ENCODE measurements around the gene PDGFRB.
A peak's percentile ranks its signal among the peaks of the same experiment; 100 is the strongest.

PDGFRB gene

GRCh38 chr5:150113047-150113744 is 42.4 kb downstream of the PDGFRB start:
- peak in 2 of 4 experiments; percentile 38 to 52 for DNase-seq

- DNase-seq, result peak; percentile 77 to 89 (median 86)
Observed at GRCh38 chr5:150112201-150113046, 43.2 kb downstream of the PDGFRB start.

- DNase-seq, result no peak
Observed at GRCh38 chr5:150111122-150111521, 44.5 kb downstream of the PDGFRB start.

- DNase-seq, result no peak
Observed at GRCh38 chr5:150109921-150110320, 45.7 kb downstream of the PDGFRB start.

- no peak for DNase-seq
Observed at GRCh38 chr5:150108711-150109514, 46.7 kb downstream of the PDGFRB start.

GRCh38 chr5:150107909-150108447 is 47.7 kb downstream of the PDGFRB start:
- peak in 3 of 4 experiments; percentile 50 to 68 (median 55) for DNase-seq

- DNase-seq, result peak in 2 of 4 experiments; percentile 43 to 49
Observed at GRCh38 chr5:150106674-150107426, 48.8 kb downstream of the PDGFRB start.

DNA sequence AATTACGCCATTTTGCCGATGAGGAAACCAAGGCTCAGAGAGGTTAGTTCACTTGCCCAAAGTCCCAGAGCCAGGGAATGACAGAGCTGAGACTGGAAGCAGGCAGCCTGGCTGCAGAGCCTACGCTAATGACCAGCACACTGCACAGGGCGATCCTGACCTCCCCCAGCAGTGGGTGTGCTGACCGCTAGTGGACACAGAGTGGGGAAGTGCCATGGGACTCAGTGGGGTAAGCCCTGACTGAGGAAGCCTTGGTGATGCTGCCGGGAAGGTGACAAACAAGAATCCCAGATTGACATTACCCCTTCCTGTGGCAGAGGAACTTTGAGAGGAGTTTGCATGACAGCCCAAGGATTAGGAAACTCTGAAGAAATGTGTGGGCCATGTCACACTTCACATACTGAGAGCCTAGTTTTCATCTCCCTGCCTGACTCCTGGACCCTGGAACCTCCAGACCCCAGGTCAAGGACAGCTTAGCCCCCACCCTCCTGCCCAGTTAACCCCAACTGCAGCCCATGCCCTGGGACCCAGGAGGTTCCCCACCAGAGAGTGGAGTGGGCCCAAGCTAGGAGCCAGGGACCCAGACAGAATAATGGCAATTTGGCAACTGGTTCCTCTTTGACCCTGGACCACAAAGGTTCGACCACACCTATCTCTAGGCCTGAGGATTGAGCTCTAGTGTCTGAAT is 49.6 kb downstream of the PDGFRB start:
- peak; percentile 82 to 94 (median 88) for DNase-seq

GRCh38 chr5:150104550-150104870 is 51.1 kb downstream of the PDGFRB start:
- DNase-seq, result no peak

DNA sequence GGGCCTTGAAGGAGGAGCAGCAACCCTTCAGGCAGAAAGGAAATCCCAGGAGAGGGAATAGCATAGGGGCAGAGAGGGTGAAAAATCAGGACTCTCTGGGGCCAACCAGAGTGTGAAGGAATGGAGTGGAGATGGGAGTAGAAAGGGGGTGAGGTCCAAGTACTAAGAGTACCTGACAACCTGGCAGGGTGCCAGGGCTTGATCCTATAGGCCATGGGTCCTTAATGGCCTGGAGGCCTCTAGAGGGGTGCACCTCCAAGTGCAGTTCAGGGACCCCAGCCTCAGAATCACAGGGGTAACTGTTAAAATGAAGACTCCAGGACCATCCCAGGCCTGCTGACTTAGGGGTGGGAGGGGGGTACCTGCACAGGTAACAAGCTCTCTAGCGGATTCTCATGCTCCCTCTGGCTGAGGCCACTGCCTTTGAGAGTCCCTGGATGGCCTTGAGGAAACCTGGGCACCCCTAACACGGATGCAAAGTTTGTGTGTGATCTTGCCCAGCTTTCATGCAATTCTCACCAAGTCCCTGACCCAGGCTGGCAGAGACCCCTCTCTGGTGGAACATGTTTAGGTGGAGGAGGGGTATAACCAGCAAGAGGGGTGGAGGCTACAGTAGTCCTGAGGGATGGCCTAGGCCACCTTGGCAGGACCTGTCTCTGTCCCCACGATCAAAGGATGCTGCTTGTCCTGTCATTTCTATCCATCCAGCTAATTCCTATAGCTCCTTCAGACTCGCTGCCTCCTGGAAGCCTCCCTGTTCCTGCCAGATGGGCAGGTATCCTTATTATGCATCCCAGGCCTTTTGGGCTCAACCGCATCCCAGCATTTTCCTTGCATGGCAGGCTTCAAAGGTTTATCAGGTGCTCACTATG is 51.7 kb downstream of the PDGFRB start:
- DNase-seq, result no peak

- no peak for DNase-seq
Observed at GRCh38 chr5:150101023-150101422, 54.6 kb downstream of the PDGFRB start.

- no peak for DNase-seq
Observed at GRCh38 chr5:150097152-150097551, 58.5 kb downstream of the PDGFRB start.

DNA sequence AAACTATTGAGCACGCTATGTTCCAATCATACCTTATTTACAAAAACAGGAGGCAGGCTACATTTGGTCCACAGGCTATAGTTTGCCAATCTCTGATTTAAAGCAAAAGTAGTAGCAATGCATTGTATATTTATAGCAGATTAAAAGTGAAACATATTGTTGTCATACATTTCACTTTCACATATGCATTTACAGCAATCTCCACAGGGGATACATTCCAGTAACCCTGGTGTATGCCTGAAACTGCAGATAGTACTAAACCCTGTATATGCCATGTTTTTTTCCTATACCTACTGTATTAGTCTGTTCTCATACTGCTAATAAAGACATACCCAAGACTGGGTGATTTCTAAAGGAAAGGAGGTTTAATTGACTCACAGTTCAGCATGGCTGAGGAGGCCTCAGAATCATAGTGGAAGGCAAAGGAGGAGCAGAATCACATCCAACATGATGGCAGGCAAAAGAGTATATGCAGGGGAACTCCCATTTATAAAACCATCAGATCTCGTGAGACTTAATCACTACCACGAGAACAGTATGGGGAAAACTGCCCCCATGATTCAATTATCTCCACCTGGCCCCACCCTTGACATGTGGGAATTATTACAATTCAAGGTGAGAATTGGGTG is 63.4 kb downstream of the PDGFRB start:
- DNase-seq, result no peak

- peak; percentile 58 to 83 (median 74) for DNase-seq
Observed at GRCh38 chr5:150085950-150086715, 69.5 kb downstream of the PDGFRB start, which contains the start of gene CSF1R. CSF1R (minus strand) TSS chr5:150086554; CDS start chr5:150086427, 127 bp downstream.

DNA sequence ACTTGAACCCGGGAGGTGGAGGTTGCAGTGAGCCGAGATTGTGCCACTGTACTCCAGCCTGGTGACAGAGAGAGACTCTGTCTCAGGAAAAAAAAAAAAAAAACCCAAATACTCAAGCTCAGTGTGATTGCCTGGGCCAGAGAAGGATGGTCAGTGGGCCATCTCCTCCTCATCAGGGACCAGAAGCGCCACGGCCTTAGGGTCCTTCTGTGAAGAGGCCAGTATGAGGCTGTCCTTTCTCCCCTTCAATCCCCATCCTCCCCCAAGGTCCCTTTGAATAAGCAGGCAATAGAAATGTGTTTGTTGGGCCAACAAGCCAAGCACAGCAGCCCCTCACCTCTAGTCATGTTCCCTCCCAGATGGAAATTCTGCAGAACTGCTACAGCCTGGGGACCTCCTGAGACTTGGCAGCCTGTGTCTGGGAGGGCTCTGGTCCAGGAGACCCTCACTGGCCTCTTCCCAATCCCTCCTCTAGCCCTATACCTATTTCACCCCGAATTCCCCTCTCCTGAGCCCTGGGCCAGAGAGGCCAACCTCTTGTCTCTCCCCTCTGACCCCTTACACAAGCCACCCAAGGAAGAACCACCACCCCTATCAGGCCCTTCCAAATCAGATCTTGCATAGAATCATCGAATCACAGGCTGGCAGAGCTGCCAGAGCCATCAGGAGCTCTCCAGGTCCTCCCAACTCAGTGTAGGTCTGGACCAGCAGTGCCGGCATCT is 70.3 kb downstream of the PDGFRB start:
- DNase-seq, result peak in 2 of 4 experiments; percentile 5 to 29

GRCh38 chr5:150084754-150085153 is 70.9 kb downstream of the PDGFRB start:
- peak in 2 of 4 experiments; percentile 34 to 37 for DNase-seq

DNA sequence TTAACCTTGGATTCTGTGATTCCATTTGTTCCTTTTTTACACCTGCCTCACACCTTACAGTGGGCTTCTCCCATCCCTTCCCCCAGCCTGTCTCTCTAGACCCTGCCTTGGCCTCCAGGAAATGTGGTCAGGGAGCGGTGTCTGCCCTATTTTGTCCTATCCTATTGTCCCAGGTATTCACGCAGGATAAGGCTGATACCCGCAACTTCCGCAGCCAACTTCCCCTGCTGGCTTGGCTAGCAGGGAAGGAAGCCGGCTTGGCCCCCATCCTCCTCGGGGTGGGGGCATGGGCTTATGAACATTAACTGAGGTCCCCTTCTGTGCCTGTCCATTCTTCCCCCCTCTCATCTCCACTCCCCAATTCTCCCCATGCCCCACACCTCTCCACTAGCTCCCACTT is 72.8 kb downstream of the PDGFRB start:
- peak in 3 of 4 experiments; percentile 54 to 67 (median 59) for DNase-seq

- DNase-seq, result peak in 2 of 4 experiments; percentile 37 to 39
Observed at GRCh38 chr5:150082374-150082773, 73.3 kb downstream of the PDGFRB start.
